ENCODE results near the gene SAMD1.

SAMD1 gene

DNA sequence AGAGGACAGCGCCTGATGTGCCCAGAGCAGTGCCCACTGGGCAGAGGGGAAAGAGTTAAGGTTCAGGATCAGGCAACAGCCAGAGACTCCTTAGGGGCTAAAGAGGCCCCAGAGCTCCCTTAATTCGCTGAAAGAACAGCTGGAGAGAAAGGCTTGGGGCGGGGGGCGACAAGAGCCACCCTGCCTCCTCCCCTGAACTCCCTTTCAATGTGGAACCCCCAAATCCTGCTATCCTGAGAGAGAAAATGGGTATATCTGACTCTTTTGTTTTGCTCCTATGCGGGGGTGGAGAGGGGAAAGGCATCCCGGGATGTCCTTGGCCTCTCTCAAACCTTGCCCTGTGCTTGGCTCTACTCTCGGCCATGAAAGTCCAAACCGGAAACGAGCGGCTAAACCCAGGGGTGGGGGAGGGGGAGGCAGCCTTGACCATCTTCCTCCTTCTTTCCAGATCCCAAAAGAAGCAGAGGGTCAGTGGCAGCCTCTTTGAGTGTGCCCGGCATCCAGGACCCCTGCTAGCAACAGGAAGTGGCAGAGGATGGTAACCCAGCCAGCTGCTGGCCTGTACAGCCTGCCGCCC lies 22.3 kb upstream of the SAMD1 start:
- DNase-seq = no peak

- no peak for DNase-seq
These were observed 21.7 kb upstream of the SAMD1 start for GRCh38 chr19:14112051-14112808.

- no peak for DNase-seq
These were observed 20.9 kb upstream of the SAMD1 start for GRCh38 chr19:14111486-14111885.

DNA sequence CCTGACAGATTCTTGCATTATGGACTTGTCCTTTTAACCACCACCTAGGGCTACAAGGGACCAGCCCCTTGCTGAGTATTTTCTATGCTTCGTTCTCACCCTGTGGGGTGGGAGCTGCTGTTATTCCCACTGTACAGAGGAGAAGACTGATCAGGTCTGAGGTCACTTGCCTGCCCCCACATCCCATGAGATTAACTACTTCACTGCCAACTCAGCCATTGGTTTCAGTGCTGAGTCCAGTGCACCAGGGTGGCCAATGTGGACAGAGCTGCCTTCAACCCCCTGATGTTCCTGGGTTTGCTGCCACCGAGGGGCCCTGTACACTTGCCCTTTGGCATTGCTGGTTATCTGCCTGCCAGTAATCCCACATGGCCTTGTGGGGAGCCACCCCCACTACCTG lies 20.1 kb upstream of the SAMD1 start:
- no peak for DNase-seq

GRCh38 chr19:14107581-14108461 lies 17.3 kb upstream of the SAMD1 start:
- no peak for DNase-seq

DNA sequence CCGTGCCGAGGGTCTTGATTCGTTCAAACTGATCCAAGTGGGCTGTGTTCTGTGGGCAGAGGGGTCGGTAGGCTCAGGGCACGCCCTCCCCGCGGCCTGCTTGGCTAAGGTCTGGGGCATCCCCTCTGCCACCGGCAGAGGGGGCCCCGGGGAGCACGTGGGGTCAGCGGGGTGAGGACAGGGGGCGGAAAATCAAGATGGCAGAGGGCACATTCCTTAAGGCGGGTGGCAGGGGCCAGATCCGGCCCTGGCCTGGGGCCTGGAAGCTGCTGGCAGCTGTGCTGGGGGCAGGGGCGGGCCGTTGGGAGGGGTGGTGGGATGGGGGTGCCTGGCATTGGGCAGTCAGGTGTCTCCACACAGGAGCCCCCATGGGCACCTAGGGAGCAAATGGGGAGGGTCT lies 16.3 kb upstream of the SAMD1 start:
- no peak for DNase-seq

GRCh38 chr19:14105680-14106079 lies 15.1 kb upstream of the SAMD1 start:
- DNase-seq = no peak

- DNase-seq = no peak
These were observed 12.8 kb upstream of the SAMD1 start for GRCh38 chr19:14103310-14103709.

- DNase-seq = no peak
These were observed 12.2 kb upstream of the SAMD1 start for GRCh38 chr19:14102756-14103155.

DNA sequence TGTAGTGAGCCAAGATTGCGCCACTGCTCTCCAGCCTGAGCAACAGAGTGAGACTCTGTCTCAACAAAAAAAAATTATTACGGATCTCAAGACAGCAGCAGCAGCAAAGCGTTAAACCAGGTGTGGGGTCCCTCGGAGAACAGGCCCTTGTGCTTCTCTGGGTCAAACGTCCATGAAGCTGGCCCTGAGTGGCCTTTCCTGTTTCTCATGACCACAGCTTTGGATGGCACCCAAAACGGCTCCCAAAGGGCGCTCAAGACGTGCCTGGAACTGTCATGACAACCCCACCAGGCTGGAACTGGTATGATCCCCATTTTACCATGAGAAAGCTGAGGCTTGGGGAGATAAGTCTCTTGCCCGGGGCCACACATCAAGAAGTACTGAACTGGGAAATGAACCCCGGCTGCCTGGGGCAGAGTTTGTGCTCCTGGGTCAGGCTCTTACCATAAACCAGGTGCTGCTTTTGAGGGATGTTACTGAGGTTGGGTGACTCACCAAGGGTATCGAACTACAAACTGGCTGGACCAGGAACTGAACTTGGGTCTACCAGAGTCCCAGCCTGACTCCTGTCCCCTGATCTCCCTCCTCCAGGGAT lies 11.6 kb upstream of the SAMD1 start:
- DNase-seq = no peak

GRCh38 chr19:14101003-14101545 lies 10.5 kb upstream of the SAMD1 start:
- DNase-seq = no peak

GRCh38 chr19:14097532-14098151 lies 7.1 kb upstream of the SAMD1 start:
- DNase-seq = no peak

DNA sequence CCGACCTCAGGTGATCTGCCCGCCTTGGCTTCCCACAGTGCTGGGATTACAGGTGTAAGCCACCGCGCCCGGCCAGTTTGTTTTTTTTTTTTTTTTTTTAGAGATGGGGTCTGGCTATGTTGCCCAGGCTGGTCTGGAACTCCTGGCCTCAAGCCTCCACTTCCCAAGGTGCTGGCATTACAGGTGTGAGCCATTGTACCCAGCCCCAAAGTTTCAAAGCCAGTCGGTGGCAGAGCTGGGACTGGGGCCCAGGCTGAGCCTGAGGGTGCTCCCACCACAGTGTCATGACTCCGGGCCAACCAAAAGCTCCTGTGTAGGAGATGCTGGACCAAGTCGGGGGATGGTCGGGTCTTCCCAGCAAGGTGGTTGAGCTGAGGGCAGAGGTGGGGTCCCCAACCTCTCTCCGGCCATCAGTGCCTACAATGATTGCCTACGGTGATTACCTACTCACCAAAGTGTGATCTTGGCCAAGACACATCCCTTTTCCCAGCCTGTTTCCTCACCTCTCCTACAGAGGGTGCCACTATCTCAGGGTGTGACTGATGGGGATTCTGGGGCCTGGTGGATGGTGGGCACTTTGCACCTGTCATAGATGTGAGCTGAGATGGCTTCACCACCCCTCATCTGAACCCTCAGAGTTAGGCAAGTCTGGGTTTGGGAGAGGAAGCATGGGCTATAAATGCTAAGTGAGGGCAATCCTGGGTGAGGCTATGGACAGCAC lies 5.9 kb upstream of the SAMD1 start:
- DNase-seq = no peak

- no peak for DNase-seq
These were observed 4.3 kb upstream of the SAMD1 start for GRCh38 chr19:14094854-14095253.

- no peak for DNase-seq
These were observed 2.7 kb upstream of the SAMD1 start for GRCh38 chr19:14093117-14093823.

DNA sequence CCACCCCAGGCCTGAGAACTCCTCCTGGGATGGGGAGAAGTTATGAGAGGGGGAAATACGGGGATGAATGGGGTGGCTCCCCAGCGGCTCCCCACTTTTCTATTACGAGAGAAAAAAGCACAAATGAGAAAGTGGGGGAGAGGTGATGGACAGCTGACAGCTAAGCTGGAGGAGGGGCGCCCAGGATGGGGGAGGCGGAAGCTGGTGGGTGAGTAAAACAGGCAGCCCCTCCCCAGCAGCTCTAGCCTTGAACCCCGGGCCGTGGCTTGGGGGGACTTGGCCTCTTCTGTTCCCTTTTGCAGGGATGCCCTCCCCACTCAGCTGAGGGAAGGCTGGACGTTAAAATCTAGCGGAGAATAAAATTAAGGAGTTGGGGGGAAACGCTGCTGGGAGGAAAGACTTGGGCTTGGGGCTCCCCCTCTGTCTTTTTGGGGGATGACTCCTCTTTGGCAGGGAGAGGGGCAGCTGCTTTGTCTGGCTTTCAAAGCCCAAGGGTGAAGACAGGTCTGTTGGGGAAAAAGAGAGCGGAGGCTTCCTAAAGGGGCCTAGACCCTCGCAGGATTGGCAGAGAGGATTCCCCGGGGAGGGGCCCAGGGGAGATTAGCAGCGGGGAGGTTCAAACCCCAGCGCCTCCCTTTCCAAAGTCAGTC lies 1.4 kb upstream of the SAMD1 start:
- no peak for DNase-seq

- no peak for DNase-seq
These were observed 696 bp upstream of the SAMD1 start for GRCh38 chr19:14091081-14091812.

- no peak for DNase-seq
These were observed 666 bp downstream of the SAMD1 start for GRCh38 chr19:14089662-14090508.

- DNase-seq = no peak
These were observed 1.2 kb downstream of the SAMD1 start for GRCh38 chr19:14089412-14089661.
